ENCODE data around the gene NPAT. TPM values are rescaled to one million over a fixed set of nuclear protein-coding genes. Genes with fewer than 3 reads are reported as not detected.

The NPAT gene
- total and polyA plus RNA-seq, 8 donors, result 1.4 to 10.0 (median 4.9) TPM

DNA sequence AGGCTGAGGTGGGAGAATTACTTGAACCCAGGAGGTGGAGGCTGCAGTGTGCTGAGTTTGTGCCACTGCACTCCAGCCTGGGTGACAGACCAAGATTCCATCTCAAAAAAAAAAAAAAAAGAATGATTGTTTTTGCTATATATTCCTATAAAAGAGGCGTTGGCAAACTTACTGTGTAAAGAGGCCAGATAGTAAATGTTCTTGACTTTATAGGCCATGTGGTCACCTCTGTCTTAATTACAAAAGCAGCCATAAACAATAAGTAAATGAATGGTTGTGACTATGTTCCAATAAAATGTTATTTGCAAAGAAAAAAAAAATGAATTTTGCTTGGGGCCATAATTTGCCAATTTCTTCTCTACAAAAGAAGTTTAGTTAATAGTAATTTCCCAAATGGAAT lies 12.8 kb upstream of the NPAT start:
- intact Hi-C loops (cut with DNase I), result no loop called here
- Histone ChIP-seq H3K27me3 (no peaks in the 10 kb centered on the region), H3K4me3 (no peak overlapping the region), H3K27ac (no peak overlapping the region), H3K4me1 (no peaks in the 10 kb centered on the region), H3K9me3 (no peaks in the 10 kb centered on the region), H3K36me3 (peaks cover 0 to 27% (median 2%) of the 10 kb centered on the region in 3 donors)
- no peak for ATAC-seq
- no peak for DNase-seq
- WGBS, 2 donors, result 89 to 96% methylated on average over 1 of the region's 1 CpG
- TF ChIP-seq, protein P1, sequence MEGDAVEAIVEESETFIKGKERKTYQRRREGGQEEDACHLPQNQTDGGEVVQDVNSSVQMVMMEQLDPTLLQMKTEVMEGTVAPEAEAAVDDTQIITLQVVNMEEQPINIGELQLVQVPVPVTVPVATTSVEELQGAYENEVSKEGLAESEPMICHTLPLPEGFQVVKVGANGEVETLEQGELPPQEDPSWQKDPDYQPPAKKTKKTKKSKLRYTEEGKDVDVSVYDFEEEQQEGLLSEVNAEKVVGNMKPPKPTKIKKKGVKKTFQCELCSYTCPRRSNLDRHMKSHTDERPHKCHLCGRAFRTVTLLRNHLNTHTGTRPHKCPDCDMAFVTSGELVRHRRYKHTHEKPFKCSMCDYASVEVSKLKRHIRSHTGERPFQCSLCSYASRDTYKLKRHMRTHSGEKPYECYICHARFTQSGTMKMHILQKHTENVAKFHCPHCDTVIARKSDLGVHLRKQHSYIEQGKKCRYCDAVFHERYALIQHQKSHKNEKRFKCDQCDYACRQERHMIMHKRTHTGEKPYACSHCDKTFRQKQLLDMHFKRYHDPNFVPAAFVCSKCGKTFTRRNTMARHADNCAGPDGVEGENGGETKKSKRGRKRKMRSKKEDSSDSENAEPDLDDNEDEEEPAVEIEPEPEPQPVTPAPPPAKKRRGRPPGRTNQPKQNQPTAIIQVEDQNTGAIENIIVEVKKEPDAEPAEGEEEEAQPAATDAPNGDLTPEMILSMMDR (IDR thresholded peaks at IDR 0.05), result no peak
- FAIRE-seq, result peak; percentile 20

DNA sequence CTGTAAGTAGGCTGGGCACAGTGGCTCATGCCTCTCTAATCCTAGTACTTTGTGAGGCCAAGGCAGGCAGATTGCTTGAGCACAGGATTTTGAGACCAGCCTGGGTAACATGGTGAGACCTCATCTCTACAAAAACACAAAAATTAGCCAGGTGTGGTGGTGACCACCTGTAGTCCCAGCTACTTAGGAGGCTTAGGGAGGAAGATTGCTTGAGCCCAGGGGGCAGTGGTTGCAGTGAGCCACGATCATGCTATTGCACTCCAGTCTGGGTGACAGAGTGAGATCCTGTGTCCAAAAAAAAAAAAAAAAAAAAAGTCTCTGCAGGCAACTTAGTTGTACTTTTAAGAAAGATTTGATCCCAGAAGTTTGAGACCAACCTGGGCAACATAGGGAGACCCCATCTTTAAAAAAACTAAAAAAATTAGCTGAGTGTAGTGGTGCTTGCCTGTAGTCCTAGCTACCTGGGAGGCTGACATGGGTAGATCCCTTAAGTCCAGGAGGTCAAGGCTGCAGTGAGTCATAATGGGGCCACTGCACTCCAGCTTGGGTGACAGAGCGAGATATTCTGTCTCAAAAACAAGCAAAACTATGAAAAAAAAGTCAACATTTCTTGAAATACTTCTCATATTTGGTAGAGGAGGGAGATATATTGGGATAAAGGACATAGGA lies 11.0 kb upstream of the NPAT start:
- FAIRE-seq (no peak), DNase-seq (no peak), ATAC-seq (no peak)
- WGBS, 2 donors, result 93 to 97% methylated on average over 2 of the region's 2 CpGs
- no peak overlapping the region for H3K4me3 ChIP-seq
- no peaks in the 10 kb centered on the region for H3K27me3 ChIP-seq
- no peaks in the 10 kb centered on the region for H3K9me3 ChIP-seq
- no peaks in the 10 kb centered on the region for H3K4me1 ChIP-seq
- intact Hi-C loops (cut with DNase I), result no loop called here
- TF ChIP-seq, protein P1 (IDR thresholded peaks at IDR 0.05), result no peak
- H3K27ac ChIP-seq, result no peak overlapping the region
- peaks cover 0 to 45% (median 12%) of the 10 kb centered on the region in 3 donors for H3K36me3 ChIP-seq

DNA sequence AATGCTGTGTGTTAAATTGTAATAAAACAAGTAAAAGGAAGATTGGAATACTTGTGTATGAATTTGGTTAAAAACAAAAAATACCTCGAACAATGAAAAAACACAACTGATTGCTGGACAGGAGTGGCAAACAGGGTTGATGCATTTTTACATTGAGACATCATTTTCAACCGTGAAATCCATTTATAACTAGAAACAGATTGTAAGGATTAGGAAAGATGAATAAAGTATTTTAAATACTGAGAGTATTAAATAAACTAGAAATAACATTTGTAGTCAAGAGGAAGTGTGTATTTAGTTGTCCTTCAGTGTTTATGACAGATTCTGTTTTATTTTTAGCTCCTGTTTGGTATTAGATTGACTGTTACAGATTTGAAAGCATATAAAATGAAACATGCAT lies 5.8 kb upstream of the NPAT start:
- no peak for ATAC-seq
- H3K4me1 ChIP-seq, result peaks cover 0 to 18% (median 8%) of the 10 kb centered on the region in 3 donors
- H3K9me3 ChIP-seq, result no peaks in the 10 kb centered on the region
- FAIRE-seq, result no peak
- no peaks in the 10 kb centered on the region for H3K27me3 ChIP-seq
- intact Hi-C loops (cut with DNase I), result no loop called here
- TF ChIP-seq, protein P1 (IDR thresholded peaks at IDR 0.05), result no peak
- no peak overlapping the region for H3K4me3 ChIP-seq
- H3K36me3 ChIP-seq, result peaks cover 0 to 40% (median 14%) of the 10 kb centered on the region in 3 donors
- no peak for DNase-seq
- H3K27ac ChIP-seq, result no peak overlapping the region
- WGBS, 2 donors, result 91 to 95% methylated on average over 2 of the region's 2 CpGs

DNA sequence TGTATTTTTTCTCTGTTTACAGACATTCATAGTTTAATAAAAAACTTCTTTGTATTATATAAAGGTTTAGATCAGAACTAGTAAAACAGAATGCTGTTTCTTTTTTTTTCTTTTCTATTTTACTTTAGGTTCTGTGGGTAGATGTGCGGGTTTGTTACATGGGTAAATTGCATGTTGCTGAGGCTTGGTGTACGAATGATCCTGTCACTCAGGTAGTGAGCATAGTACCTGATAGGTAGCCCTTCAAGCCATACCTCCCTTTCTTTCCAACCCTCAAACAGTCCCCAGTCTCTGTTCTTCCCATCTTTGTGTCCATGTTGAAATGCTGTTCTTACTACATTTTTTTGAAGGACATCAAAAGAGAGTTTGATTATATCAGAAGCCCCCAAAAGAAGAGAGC lies 3.6 kb upstream of the NPAT start:
- TF ChIP-seq, protein P1 (IDR thresholded peaks at IDR 0.05), result no peak
- H3K27me3 ChIP-seq, result no peaks in the 10 kb centered on the region
- H3K36me3 ChIP-seq, result peaks cover 0 to 23% (median 14%) of the 10 kb centered on the region in 3 donors
- WGBS, 2 donors, result 78 to 87% methylated on average over 2 of the region's 2 CpGs
- DNase-seq (no peak), ATAC-seq (no peak), FAIRE-seq (no peak)
- intact Hi-C loops (cut with DNase I), result no loop called here
- peak overlapping the region in 1 of 4 donors; percentile 35 for H3K27ac ChIP-seq
- H3K9me3 ChIP-seq, result no peaks in the 10 kb centered on the region
- H3K4me1 ChIP-seq, result peaks cover 5 to 18% (median 12%) of the 10 kb centered on the region in 3 donors
- no peak overlapping the region for H3K4me3 ChIP-seq

Data from pancreas (tissue), 10 donors.